HEK293 (cell line): ENCODE data around the gene ISYNA1.

Experiments
- BCL11B ChIP-seq: fragments of 450-650 bp; formaldehyde crosslinking; IDR thresholded peaks from 2 replicates; pipeline ENCODE4 v1.5.1; 2016; ENCODE audit warnings: low read depth, missing biosample characterization, missing genetic modification characterization
- CTCF ChIP-seq: fragments of 450-650 bp; formaldehyde crosslinking; IDR thresholded peaks from 2 replicates; pipeline ENCODE4 v1.5.1; 2016; ENCODE audit warnings: missing biosample characterization, missing genetic modification characterization
- TCF7L2 ChIP-seq: IDR thresholded peaks from 2 replicates; pipeline ENCODE4 v1.6.1; 2011; ENCODE audit warnings: low read depth, mild to moderate bottlenecking, inconsistent platforms, low read length, moderate library complexity, borderline replicate concordance
- ZFP41 ChIP-seq: fragments of 450-650 bp; formaldehyde crosslinking; IDR thresholded peaks from 2 replicates; pipeline ENCODE4 v1.5.1; 2016; ENCODE audit warnings: missing biosample characterization, missing genetic modification characterization, borderline replicate concordance
- ZNF175 ChIP-seq: fragments of 450-650 bp; formaldehyde crosslinking; IDR thresholded peaks from 2 replicates; pipeline ENCODE4 v1.5.1; 2016; ENCODE audit warnings: missing biosample characterization, missing genetic modification characterization
- ZNF274 ChIP-seq, 2 experiments: fragments of 200-500 bp in 1 of 2; fragments of 450-650 bp in 1 of 2; sonication (Bioruptor generic) in 1 of 2; formaldehyde crosslinking in 1 of 2; IDR thresholded peaks; 2 replicates each; pipeline versions ENCODE4 v1.5.1 to v1.6.1; 2014 to 2016; ENCODE audit warnings: borderline replicate concordance in 1 of 2, inconsistent platforms in 1 of 2, low read length in 1 of 2, missing biosample characterization in 1 of 2, missing genetic modification characterization in 1 of 2
- ZNF768 ChIP-seq: fragments of 450-650 bp; formaldehyde crosslinking; IDR thresholded peaks from 2 replicates; pipeline ENCODE4 v1.5.1; 2018; ENCODE audit warnings: missing biosample characterization, mild to moderate bottlenecking, missing genetic modification characterization
- ZNF776 ChIP-seq: fragments of 450-650 bp; formaldehyde crosslinking; IDR thresholded peaks from 2 replicates; pipeline ENCODE4 v1.5.0; 2017; ENCODE audit warnings: missing biosample characterization, missing genetic modification characterization, borderline replicate concordance
- ZSCAN5A ChIP-seq: fragments of 450-650 bp; formaldehyde crosslinking; IDR thresholded peaks from 2 replicates; pipeline ENCODE4 v1.5.1; 2016; ENCODE audit warnings: missing biosample characterization, missing genetic modification characterization

GRCh38 chr19:18432275-18433014 lies 5.5 kb downstream of the ISYNA1 start:
- TF ChIP-seq ZNF776 (tag by site-specific recombination), result no peak
- no peak for TF ChIP-seq BCL11B (tag by site-specific recombination)
- TF ChIP-seq ZSCAN5A (tag by site-specific recombination), result no peak
- TF ChIP-seq TCF7L2, result no peak
- no peak for TF ChIP-seq ZNF768 (tag by site-specific recombination)
- TF ChIP-seq ZFP41, result no peak
- no peak for TF ChIP-seq ZNF274 (IDR thresholded peaks at IDR 0.05; ENCODE audit: low read length)
- no peak for TF ChIP-seq ZNF274 (tag by site-specific recombination; IDR thresholded peaks at IDR 0.05; ENCODE audit: borderline replicate concordance)
- no peak for TF ChIP-seq ZNF175
- TF ChIP-seq CTCF (tag by site-specific recombination), result no peak
